ENCODE measurements around the gene RBBP6. TPM values are rescaled to one million over a fixed set of nuclear protein-coding genes. Genes with fewer than 3 reads are reported as not detected.

The RBBP6 gene
- total and polyA plus RNA-seq, 9 of the 15 experiments (the other 6 are each of a cell fraction or from before 2014, with no cell fraction given) = 19.2 to 76.6 (median 42.7) TPM

- TF ChIP-seq PHF20 (IDR thresholded peaks at IDR 0.05; ENCODE audit: partially characterized antibody) = no peak
- no peak for TF ChIP-seq RBM25 (IDR thresholded peaks at IDR 0.05; ENCODE audit: low read depth, low read length, severe bottlenecking)
- TF ChIP-seq ZNF785 (CRISPR knock-in tag; IDR thresholded peaks at IDR 0.05) = no peak
- TF ChIP-seq ZNF778 (CRISPR knock-in tag; IDR thresholded peaks at IDR 0.05) = no peak
- TF ChIP-seq DEAF1 (CRISPR knock-in tag; IDR thresholded peaks at IDR 0.05) = peak; percentile 44; the same call in 1 of the 2 replicates
- no peak for TF ChIP-seq EZH2 (IDR thresholded peaks at IDR 0.05; ENCODE audit: borderline replicate concordance, low read depth, low read length)
- no peak for TF ChIP-seq ZNF551 (CRISPR knock-in tag; IDR thresholded peaks at IDR 0.05)
- no peak for TF ChIP-seq ZNF184 (CRISPR knock-in tag; IDR thresholded peaks at IDR 0.05)
- no peak for TF ChIP-seq ZBTB5 (IDR thresholded peaks at IDR 0.05)
- no peak for TF ChIP-seq NBN (IDR thresholded peaks at IDR 0.05; ENCODE audit: low read depth)
- no peak for TF ChIP-seq MCM3 (IDR thresholded peaks at IDR 0.05)
- TF ChIP-seq TCF7 (IDR thresholded peaks at IDR 0.05; ENCODE audit: borderline replicate concordance) = no peak
- TF ChIP-seq POLR3G (IDR thresholded peaks at IDR 0.05; ENCODE audit: extremely low read depth, insufficient read length, insufficient replicate concordance) = no peak
- TF ChIP-seq MYNN (IDR thresholded peaks at IDR 0.05) = no peak
- TF ChIP-seq MYNN (CRISPR knock-in tag; IDR thresholded peaks at IDR 0.05) = no peak
- TF ChIP-seq GTF2A2 (tag; IDR thresholded peaks at IDR 0.05) = no peak
- peak; percentile 40 for TF ChIP-seq E2F8 (IDR thresholded peaks at IDR 0.05; ENCODE audit: low read depth, partially characterized antibody)
These were observed 34.7 kb upstream of the RBBP6 start (continued) for GRCh38 chr16:24504472-24505345.
